ENCODE results near the gene BPTF. TPM values are rescaled to one million over a fixed set of nuclear protein-coding genes. Genes with fewer than 3 reads are reported as not detected.

Gene BPTF
- total and polyA plus RNA-seq, 2 of the 13 experiments (the other 11 are each of a cell fraction or from before 2014, with no cell fraction given): 43.5 to 66.1 TPM

DNA sequence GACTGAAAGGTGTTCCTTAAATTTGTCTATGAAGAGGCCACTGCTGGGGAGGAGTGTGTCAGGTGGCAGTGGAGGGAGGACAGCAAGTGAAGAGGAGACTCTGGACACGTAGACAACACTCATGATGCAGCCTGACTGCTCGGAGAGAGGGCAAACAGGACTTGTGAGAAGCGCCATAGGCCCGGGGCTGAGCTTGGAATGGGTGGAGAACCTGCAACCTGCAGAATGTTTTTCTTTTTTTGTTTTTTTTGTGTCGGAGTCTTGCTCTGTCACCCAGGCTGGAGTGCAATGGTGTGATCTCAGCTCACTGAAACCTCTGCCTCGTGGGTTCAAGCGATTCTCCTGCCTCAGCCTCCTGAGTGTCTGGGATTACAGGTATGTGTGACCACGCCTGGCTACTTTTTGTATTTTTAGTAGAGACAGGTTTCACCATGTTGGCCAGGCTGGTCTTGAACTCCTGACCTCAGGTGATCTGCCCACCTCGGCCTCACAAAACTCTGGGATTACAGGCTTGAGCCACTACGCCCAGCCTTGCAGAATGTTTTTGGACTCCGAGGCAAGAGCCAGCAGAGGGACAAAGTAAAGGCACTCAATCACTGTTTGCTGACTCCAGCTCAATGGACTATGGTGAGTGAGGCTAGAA, 189.9 kb downstream of the BPTF start (continued):
- TF ChIP-seq, protein P1, sequence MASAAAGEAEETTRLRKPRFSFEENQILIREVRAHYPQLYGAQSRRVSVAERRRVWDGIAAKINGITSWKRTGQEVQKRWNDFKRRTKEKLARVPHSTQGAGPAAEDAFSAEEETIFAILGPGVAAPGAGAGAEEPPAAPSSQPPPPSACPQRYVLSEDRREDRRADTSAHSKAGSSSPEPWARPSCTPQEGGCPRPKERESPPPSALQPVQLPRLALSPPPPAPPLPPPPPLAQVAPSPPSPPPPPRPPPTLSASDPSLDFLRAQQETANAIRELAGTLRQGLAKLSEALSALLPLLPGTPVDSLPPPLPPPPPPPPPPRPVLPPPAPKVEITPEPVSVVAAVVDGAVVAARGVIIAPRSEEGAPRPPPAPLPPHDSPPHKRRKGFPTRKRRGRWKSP (CRISPR knock-in tag; IDR thresholded peaks at IDR 0.05): peak; percentile 45; the same call in 1 of the 2 replicates
- TF ChIP-seq, protein P2, sequence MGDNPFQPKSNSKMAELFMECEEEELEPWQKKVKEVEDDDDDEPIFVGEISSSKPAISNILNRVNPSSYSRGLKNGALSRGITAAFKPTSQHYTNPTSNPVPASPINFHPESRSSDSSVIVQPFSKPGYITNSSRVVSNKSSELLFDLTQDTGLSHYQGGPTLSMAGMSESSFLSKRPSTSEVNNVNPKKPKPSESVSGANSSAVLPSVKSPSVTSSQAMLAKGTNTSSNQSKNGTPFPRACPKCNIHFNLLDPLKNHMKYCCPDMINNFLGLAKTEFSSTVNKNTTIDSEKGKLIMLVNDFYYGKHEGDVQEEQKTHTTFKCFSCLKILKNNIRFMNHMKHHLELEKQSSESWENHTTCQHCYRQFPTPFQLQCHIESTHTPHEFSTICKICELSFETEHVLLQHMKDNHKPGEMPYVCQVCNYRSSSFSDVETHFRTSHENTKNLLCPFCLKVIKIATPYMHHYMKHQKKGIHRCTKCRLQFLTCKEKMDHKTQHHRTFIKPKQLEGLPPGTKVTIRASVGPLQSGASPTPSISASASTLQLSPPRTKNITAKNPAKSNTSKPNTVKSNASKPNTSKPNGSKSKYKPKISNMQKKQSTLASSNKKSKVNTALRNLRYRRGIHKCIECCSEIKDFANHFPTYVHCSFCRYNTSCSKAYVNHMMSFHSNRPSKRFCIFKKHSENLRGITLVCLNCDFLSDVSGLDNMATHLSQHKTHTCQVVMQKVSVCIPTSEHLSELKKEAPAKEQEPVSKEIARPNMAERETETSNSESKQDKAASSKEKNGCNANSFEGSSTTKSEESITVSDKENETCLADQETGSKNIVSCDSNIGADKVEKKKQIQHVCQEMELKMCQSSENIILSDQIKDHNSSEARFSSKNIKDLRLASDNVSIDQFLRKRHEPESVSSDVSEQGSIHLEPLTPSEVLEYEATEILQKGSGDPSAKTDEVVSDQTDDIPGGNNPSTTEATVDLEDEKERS (CRISPR knock-in tag; IDR thresholded peaks at IDR 0.05): 0 out of 2 replicates have a peak, but pooled peaks have one; percentile 23
- TF ChIP-seq SOX5 (CRISPR knock-in tag; IDR thresholded peaks at IDR 0.05; ENCODE audit: borderline replicate concordance): no peak
- TF ChIP-seq RFXANK (CRISPR knock-in tag; IDR thresholded peaks at IDR 0.05): no peak
- TF ChIP-seq MAFF (IDR thresholded peaks at IDR 0.05; ENCODE audit: low read depth, low read length): 0 out of 2 replicates have a peak, but pooled peaks have one; percentile 12
- TF ChIP-seq, protein P3, sequence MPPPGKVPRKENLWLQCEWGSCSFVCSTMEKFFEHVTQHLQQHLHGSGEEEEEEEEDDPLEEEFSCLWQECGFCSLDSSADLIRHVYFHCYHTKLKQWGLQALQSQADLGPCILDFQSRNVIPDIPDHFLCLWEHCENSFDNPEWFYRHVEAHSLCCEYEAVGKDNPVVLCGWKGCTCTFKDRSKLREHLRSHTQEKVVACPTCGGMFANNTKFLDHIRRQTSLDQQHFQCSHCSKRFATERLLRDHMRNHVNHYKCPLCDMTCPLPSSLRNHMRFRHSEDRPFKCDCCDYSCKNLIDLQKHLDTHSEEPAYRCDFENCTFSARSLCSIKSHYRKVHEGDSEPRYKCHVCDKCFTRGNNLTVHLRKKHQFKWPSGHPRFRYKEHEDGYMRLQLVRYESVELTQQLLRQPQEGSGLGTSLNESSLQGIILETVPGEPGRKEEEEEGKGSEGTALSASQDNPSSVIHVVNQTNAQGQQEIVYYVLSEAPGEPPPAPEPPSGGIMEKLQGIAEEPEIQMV (CRISPR knock-in tag; IDR thresholded peaks at IDR 0.05; ENCODE audit: low read depth): 0 out of 2 replicates have a peak, but pooled peaks have one; percentile 1
- 0 out of 2 replicates have a peak, but pooled peaks have one; percentile 34 for TF ChIP-seq ZNF772 (CRISPR knock-in tag; IDR thresholded peaks at IDR 0.05)
- TF ChIP-seq, protein P4, sequence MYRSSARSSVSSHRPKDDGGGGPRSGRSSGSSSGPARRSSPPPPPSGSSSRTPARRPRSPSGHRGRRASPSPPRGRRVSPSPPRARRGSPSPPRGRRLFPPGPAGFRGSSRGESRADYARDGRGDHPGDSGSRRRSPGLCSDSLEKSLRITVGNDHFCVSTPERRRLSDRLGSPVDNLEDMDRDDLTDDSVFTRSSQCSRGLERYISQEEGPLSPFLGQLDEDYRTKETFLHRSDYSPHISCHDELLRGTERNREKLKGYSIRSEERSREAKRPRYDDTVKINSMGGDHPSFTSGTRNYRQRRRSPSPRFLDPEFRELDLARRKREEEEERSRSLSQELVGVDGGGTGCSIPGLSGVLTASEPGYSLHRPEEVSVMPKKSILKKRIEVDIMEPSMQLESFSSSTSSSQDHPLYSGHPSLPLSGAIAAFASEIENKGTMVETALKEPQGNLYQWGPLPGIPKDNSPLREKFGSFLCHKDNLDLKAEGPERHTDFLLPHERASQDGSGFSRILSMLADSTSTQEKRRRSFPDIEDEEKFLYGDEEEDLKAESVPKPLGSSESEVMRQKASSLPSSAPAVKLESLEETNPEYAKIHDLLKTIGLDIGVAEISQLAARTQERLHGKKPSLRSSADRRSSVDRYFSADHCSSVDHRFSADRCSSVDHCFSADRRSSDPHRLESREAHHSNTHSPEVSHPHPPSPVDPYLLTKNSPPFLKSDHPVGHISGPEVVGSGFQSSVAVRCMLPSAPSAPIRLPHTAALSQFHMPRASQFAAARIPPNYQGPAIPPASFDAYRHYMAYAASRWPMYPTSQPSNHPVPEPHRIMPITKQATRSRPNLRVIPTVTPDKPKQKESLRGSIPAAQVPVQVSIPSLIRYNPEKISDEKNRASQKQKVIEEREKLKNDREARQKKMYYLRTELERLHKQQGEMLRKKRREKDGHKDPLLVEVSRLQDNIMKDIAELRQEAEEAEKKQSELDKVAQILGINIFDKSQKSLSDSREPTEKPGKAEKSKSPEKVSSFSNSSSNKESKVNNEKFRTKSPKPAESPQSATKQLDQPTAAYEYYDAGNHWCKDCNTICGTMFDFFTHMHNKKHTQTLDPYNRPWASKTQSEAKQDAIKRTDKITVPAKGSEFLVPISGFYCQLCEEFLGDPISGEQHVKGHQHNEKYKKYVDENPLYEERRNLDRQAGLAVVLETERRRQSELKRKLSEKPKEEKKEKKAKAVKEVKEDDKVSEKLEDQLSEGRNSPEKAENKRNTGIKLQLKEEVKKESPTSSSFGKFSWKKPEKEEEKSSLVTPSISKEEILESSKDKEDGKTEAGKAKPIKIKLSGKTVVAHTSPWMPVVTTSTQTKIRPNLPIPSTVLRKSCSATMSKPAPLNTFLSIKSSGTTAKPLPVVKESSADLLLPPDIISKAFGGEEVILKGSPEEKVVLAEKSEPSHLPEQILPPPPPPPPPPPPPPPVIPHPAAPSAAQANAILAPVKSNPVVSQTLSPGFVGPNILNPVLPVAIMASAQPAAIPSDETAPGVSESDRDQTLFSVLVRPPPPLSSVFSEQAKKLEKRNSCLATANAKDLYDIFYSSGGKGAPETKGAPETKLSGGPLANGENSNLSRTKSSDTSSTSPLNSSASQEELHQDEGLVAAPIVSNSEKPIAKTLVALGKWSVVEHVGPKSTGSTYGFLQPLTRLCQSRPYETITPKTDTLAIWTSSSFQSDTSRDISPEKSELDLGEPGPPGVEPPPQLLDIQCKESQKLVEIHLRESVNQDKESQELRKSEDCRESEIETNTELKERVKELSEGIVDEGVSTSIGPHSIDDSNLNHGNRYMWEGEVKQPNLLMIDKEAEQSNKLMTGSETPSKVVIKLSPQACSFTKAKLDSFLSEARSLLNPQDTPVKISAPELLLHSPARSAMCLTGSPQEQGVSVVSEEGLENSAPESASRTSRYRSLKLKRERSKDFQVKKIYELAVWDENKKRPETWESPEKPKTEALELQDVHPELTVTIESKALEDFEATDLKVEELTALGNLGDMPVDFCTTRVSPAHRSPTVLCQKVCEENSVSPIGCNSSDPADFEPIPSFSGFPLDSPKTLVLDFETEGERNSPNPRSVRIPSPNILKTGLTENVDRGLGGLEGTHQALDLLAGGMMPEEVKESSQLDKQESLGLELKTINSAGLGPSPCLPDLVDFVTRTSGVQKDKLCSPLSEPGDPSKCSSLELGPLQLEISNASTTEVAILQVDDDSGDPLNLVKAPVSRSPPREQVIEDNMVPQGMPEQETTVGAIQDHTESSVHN (CRISPR knock-in tag; IDR thresholded peaks at IDR 0.05): no peak
- 0 out of 2 replicates have a peak, but pooled peaks have one; percentile 54 for TF ChIP-seq ZKSCAN5 (CRISPR knock-in tag; IDR thresholded peaks at IDR 0.05)
- peak; percentile 43; the same call in 1 of the 2 replicates for TF ChIP-seq PHF21A (CRISPR knock-in tag; IDR thresholded peaks at IDR 0.05)
- TF ChIP-seq FOXP1 (IDR thresholded peaks at IDR 0.05): no peak
- no peak for TF ChIP-seq FOXP1 (CRISPR knock-in tag; IDR thresholded peaks at IDR 0.05)
- TF ChIP-seq MXD4 (CRISPR knock-in tag; IDR thresholded peaks at IDR 0.05): no peak
- peak; percentile 48; the same call in 1 of the 2 replicates for TF ChIP-seq ZNF550 (CRISPR knock-in tag; IDR thresholded peaks at IDR 0.05; ENCODE audit: borderline replicate concordance)
- no peak for TF ChIP-seq HDAC6 (IDR thresholded peaks at IDR 0.05; ENCODE audit: low read depth, low read length)

All from HepG2 (cell line).